IPS-20b (cell line): Measurements from ENCODE around the gene CD22.

Experiments
- H3K27ac ChIP-seq: one replicate; pipeline ENCODE4 v1.5.1; 2013; ENCODE audit warnings: low read length
- H3K27me3 ChIP-seq: 2 replicates; pipeline ENCODE4 v1.6.1; 2013; ENCODE audit warnings: mild to moderate bottlenecking, low read length, inconsistent platforms; ENCODE audit not compliant: insufficient read depth
- H3K36me3 ChIP-seq: 2 replicates; pipeline ENCODE4 v1.6.1; 2013; ENCODE audit warnings: low read depth, mild to moderate bottlenecking, inconsistent platforms, low read length, moderate library complexity; ENCODE audit not compliant: insufficient read depth
- H3K4me1 ChIP-seq: 2 replicates; pipeline ENCODE4 v1.6.1; 2013; ENCODE audit warnings: mild to moderate bottlenecking, control low read depth, inconsistent platforms, low read length, moderate library complexity; ENCODE audit not compliant: insufficient read depth
- H3K4me3 ChIP-seq: 2 replicates; pipeline ENCODE4 v1.5.1; 2013; ENCODE audit warnings: mild to moderate bottlenecking, low read length, inconsistent platforms
- H3K9ac ChIP-seq: 2 replicates; pipeline ENCODE4 v1.6.1; 2013; ENCODE audit warnings: low read depth, mild to moderate bottlenecking, inconsistent platforms, low read length, moderate library complexity
- H3K9me3 ChIP-seq: 2 replicates; pipeline ENCODE4 v1.6.1; 2013; ENCODE audit warnings: mild to moderate bottlenecking, low read depth, low read length, inconsistent platforms; ENCODE audit not compliant: insufficient read depth

Gene CD22

DNA sequence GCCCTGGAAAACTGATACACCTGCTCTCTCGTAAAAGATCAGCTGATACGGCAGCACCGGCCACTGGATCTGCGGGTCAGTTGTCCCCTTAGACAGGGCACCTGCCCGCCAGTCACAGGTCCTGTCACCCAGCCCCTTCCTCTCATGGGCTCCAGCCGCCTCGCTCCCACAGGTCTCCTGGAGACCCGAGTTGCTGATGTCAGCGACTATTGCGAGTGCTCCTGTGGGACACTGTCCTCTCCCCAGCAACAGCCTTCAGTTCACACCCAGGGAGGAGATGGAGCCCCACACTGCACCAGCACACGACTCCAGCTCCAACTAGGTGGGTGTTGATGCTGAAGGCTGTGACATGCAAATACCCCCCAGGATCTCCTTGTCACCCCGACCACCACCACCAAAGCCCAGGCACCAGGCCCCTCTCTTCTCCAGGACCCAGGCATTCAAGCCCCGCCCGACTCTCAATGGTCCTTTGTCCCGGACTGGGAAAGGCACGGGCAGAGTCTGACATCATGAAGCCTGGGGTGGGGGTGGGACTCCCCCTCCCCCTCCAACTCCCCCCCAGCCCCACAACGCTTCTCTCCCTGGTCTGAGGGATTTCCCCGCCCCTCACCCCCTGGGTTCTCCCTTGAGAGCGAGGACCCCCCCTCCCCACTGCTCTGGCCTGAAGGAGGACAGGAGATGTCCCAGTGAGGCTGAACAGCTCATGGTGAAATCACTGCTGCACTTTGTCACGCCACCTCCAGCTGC lies 38.4 kb upstream of the CD22 start:
- Histone ChIP-seq H3K4me3 (no peak overlapping the region), H3K27me3 (0 out of 2 replicates have a peak, but pooled peaks cover 5% of the 10 kb centered on the region), H3K36me3 (no peaks in the 10 kb centered on the region), H3K27ac (no peak overlapping the region), H3K4me1 (no peaks in the 10 kb centered on the region; the same call in 1 of the 2 replicates), H3K9ac (no peak overlapping the region), H3K9me3 (no peaks in the 10 kb centered on the region)

GRCh38 chr19:35291259-35291658 lies 37.7 kb upstream of the CD22 start:
- Histone ChIP-seq H3K27me3 (0 out of 2 replicates have a peak, but pooled peaks cover 5% of the 10 kb centered on the region), H3K27ac (no peak overlapping the region), H3K9ac (no peak overlapping the region), H3K4me3 (no peak overlapping the region), H3K36me3 (no peaks in the 10 kb centered on the region), H3K4me1 (no peaks in the 10 kb centered on the region; the same call in 1 of the 2 replicates), H3K9me3 (no peaks in the 10 kb centered on the region)

DNA sequence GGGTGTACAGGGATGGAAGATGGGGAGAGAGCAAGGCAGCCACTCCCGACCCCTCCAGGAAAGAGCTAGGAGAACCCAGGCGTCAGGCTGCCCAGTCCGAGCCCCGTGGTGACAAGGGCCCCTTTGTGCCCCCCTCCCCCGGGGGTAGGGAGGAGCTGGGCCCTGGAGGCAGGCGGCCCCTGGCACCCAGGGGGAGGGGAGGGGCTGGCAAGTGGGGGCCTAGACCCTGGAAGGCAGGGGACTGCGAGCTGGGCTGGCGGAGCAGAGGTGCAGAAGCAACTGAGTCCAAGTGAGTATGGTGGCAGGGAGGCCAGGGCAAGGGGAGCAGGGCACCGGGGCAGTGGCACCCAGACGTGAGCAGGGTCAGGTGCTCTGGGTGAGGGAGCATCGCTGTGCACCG lies 37.1 kb upstream of the CD22 start, which contains the start of gene MAG:
MAG (plus strand) TSS at position 246 of the 400 bp plus-strand sequence. CDS start 3,248 bp downstream, outside the sequence.
- no peak within 1 kb of the TSS for H3K27ac ChIP-seq
- no peaks in the 10 kb centered on the region; the same call in 1 of the 2 replicates for H3K4me1 ChIP-seq
- H3K27me3 ChIP-seq: 0 out of 2 replicates have a peak, but pooled peaks cover 5% of the 10 kb centered on the region

GRCh38 chr19:35292421-35293362 lies 36.3 kb upstream of the CD22 start:
- H3K4me3 ChIP-seq: no peak overlapping the region
- no peaks in the 10 kb centered on the region for H3K36me3 ChIP-seq
- no peaks in the 10 kb centered on the region; the same call in 1 of the 2 replicates for H3K4me1 ChIP-seq
- H3K27me3 ChIP-seq: 0 out of 2 replicates have a peak, but pooled peaks cover 5% of the 10 kb centered on the region
- H3K9me3 ChIP-seq: no peaks in the 10 kb centered on the region
- H3K27ac ChIP-seq: no peak overlapping the region
- H3K9ac ChIP-seq: no peak overlapping the region

More for the DNA sequence above, 37.1 kb upstream of the CD22 start, which contains the start of gene MAG:
- Histone ChIP-seq H3K36me3 (no peaks in the 10 kb centered on the region), H3K4me3 (no peak within 1 kb of the TSS), H3K9ac (no peak within 1 kb of the TSS), H3K9me3 (no peaks in the 10 kb centered on the region)

- no peaks in the 10 kb centered on the region for H3K36me3 ChIP-seq
- H3K27me3 ChIP-seq: 0 out of 2 replicates have a peak, but pooled peaks cover 5% of the 10 kb centered on the region
- no peaks in the 10 kb centered on the region for H3K9me3 ChIP-seq
- no peak overlapping the region for H3K9ac ChIP-seq
- H3K4me3 ChIP-seq: no peak overlapping the region
- no peak overlapping the region for H3K27ac ChIP-seq
- no peaks in the 10 kb centered on the region; the same call in 1 of the 2 replicates for H3K4me1 ChIP-seq
Measured at GRCh38 chr19:35293363-35293739, 35.6 kb upstream of the CD22 start.

DNA sequence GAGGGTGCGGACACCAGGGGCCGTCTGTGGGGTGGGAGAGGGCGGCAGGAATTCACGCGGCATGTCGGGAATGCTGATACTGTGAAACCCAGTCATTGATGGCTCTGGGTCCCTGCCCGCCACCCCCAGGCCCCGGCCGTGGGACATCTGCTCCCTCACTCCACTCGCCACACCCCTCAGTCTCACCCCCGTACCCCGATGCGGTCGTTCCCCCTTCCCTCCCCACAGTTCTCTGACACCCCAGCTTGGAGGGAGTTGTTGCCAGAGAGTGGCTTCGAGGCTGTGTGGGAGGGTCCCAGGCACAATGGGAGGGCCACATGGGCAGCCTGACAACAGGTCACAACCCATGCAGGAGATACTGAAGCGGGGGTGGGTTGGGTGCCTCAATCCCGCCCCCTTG lies 35.2 kb upstream of the CD22 start:
- H3K4me1 ChIP-seq: no peaks in the 10 kb centered on the region; the same call in 1 of the 2 replicates
- H3K4me3 ChIP-seq: no peak overlapping the region

DNA sequence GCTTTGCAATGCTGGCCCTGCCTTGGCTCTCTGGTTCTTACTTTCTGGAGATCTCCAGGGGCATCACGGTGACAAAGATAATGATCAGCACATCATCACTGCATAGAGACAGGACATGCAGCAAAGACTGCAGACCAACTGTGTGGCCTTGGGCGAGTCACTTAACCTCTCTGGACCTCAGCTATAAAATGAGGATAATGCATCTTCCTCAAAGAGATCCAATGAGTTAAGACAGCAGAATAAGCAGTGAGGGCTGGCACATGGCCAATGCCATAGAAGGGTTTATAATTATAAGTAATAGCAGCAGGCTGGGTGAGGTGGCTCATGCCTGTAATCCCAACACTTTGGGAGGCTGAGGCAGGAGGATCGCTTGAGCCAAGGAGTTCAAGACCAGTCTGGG lies 34.7 kb upstream of the CD22 start:
- no peak overlapping the region for H3K9ac ChIP-seq
- H3K4me1 ChIP-seq: no peaks in the 10 kb centered on the region; the same call in 1 of the 2 replicates
- no peak overlapping the region for H3K4me3 ChIP-seq
- no peaks in the 10 kb centered on the region for H3K36me3 ChIP-seq
- no peak overlapping the region for H3K27ac ChIP-seq
- H3K27me3 ChIP-seq: 0 out of 2 replicates have a peak, but pooled peaks cover 5% of the 10 kb centered on the region
- no peaks in the 10 kb centered on the region for H3K9me3 ChIP-seq

More for the DNA sequence above, 35.2 kb upstream of the CD22 start:
- no peaks in the 10 kb centered on the region for H3K9me3 ChIP-seq
- no peak overlapping the region for H3K27ac ChIP-seq
- 0 out of 2 replicates have a peak, but pooled peaks cover 5% of the 10 kb centered on the region for H3K27me3 ChIP-seq
- no peaks in the 10 kb centered on the region for H3K36me3 ChIP-seq
- no peak overlapping the region for H3K9ac ChIP-seq

- Histone ChIP-seq H3K27me3 (0 out of 2 replicates have a peak, but pooled peaks cover 5% of the 10 kb centered on the region), H3K27ac (no peak overlapping the region), H3K4me3 (no peak overlapping the region), H3K9me3 (no peaks in the 10 kb centered on the region), H3K4me1 (no peaks in the 10 kb centered on the region; the same call in 1 of the 2 replicates), H3K9ac (no peak overlapping the region), H3K36me3 (no peaks in the 10 kb centered on the region)
Measured at GRCh38 chr19:35294859-35295791, 33.9 kb upstream of the CD22 start.

- Histone ChIP-seq H3K4me1 (no peaks in the 10 kb centered on the region; the same call in 1 of the 2 replicates), H3K9ac (no peak overlapping the region), H3K36me3 (no peaks in the 10 kb centered on the region), H3K4me3 (no peak overlapping the region), H3K9me3 (no peaks in the 10 kb centered on the region), H3K27me3 (0 out of 2 replicates have a peak, but pooled peaks cover 5% of the 10 kb centered on the region), H3K27ac (no peak overlapping the region)
Measured at GRCh38 chr19:35295792-35296462, 33.1 kb upstream of the CD22 start.
